ENCODE results near the gene B3GAT3. TPM values are rescaled to one million over a fixed set of nuclear protein-coding genes. Genes with fewer than 3 reads are reported as not detected.
"Not testable (repeated sequence)": the region's sequence is repeated elsewhere in the genome, so short reads cannot be mapped to it uniquely, and the experiment has no call there.

B3GAT3 gene
- total RNA-seq, 2 donors from 2014 or later, result 27.5 to 30.3 TPM

GRCh38 chr11:62588966-62589637 is 32.7 kb downstream of the B3GAT3 start:
- H3K27me3 ChIP-seq (replicated peaks; ENCODE audit: insufficient read depth), result no peaks in the 10 kb centered on the region
- no peak for TF ChIP-seq CTCF (IDR thresholded peaks at IDR 0.05)
- DNase-seq (ENCODE audit: low spot score) (no peak), ATAC-seq (ENCODE audit: insufficient number of reproducible peaks, low FRiP score, low read depth) (no peak)
- peaks cover 12 to 27% of the 10 kb centered on the region in 2 donors for H3K4me1 ChIP-seq (ENCODE audit: control insufficient read depth in 1 of 2, low read depth in 2 of 2)
- peaks cover 28% of the 10 kb centered on the region for H3K36me3 ChIP-seq
- no peaks in the 10 kb centered on the region for H3K9me3 ChIP-seq
- H3K4me3 ChIP-seq, result no peak overlapping the region
- H3K27ac ChIP-seq, result no peak overlapping the region

DNA sequence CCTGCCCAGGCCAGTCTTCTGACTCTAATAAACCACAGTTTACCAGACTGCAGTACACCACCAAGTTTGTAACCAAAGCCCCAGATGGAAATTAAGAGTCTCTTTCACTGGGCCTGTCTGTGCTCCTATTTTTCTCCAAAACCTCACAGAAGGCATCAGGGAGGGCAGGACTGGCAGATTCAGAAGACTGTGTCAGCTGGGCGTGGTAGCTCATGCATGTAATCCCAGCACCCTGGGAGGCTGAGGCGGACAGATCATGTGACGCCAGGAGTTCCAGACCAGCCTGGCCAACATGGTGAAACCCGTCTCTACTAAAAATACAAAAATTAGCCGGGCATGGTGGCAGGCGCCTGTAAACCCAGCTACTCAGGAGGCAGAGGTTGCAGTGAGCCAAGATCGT is 36.4 kb downstream of the B3GAT3 start:
- H3K9me3 ChIP-seq; H3K27me3 ChIP-seq (replicated peaks; ENCODE audit: insufficient read depth); H3K4me1 ChIP-seq (ENCODE audit: control insufficient read depth in 1 of 2, low read depth in 2 of 2); DNase-seq (ENCODE audit: low spot score); ATAC-seq (ENCODE audit: insufficient number of reproducible peaks, low FRiP score, low read depth); H3K27ac ChIP-seq; H3K4me3 ChIP-seq: not testable (repeated sequence)
- peaks cover 23% of the 10 kb centered on the region for H3K36me3 ChIP-seq

DNA sequence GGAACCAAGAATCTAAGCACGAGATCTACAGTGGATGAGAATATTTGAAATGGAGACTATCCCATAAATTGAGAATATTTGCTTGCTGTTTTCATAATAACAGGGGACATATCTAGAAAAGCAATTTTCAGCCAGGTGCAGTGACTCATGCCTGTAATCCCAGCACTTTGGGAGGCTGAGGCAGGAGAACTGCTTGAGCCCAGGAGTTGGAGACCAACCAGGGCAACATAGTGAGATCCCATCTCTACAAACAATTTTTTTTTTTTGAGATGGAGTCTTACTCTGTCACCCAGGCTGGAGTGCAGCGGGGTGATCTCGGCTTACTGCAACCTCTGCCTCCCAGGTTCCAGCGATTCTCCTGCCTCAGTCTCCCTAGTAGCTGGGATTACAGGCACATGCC is 40.1 kb downstream of the B3GAT3 start:
- not testable (repeated sequence) for H3K27me3 ChIP-seq (replicated peaks; ENCODE audit: insufficient read depth); H3K4me1 ChIP-seq (ENCODE audit: control insufficient read depth in 1 of 2, low read depth in 2 of 2); DNase-seq (ENCODE audit: low spot score); H3K27ac ChIP-seq; H3K4me3 ChIP-seq; H3K9me3 ChIP-seq; ATAC-seq (ENCODE audit: insufficient number of reproducible peaks, low FRiP score, low read depth)
- peaks cover 15% of the 10 kb centered on the region for H3K36me3 ChIP-seq

GRCh38 chr11:62580959-62581715 is 40.6 kb downstream of the B3GAT3 start:
- peaks cover 0 to 4% of the 10 kb centered on the region in 2 donors for H3K4me1 ChIP-seq (ENCODE audit: control insufficient read depth in 1 of 2, low read depth in 2 of 2)
- H3K36me3 ChIP-seq, result peaks cover 17% of the 10 kb centered on the region
- DNase-seq (ENCODE audit: low spot score), result no peak
- H3K4me3 ChIP-seq, result no peak overlapping the region
- no peak overlapping the region for H3K27ac ChIP-seq
- ATAC-seq (ENCODE audit: insufficient number of reproducible peaks, low FRiP score, low read depth), result no peak
- no peaks in the 10 kb centered on the region for H3K9me3 ChIP-seq
- H3K27me3 ChIP-seq (replicated peaks; ENCODE audit: insufficient read depth), result no peaks in the 10 kb centered on the region
- TF ChIP-seq CTCF (IDR thresholded peaks at IDR 0.05), result no peak

DNA sequence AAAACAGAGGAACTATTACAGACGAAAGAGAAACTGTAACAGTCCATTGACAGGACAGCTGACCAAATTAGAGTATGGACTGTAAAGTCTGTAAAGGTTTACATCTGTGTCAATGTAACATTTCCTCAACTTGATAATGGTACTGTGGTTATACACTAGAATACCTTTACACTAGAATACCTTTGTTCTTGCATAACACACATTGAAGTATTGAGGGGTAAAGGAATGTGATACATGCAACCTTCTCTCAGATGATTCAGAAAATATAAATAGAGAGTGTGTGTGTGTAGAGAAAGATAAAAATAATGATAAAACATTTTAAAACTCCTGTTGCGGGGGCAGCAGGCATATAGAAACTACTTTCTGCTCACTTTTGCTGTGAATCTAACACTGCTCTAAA is 42.5 kb downstream of the B3GAT3 start:
- DNase-seq (ENCODE audit: low spot score), result no peak
- ATAC-seq (ENCODE audit: insufficient number of reproducible peaks, low FRiP score, low read depth), result no peak
- Histone ChIP-seq H3K4me1 (ENCODE audit: control insufficient read depth in 1 of 2, low read depth in 2 of 2) (peaks cover 14 to 20% of the 10 kb centered on the region in 2 donors), H3K27me3 (replicated peaks; ENCODE audit: insufficient read depth) (no peaks in the 10 kb centered on the region), H3K4me3 (no peak overlapping the region), H3K9me3 (no peaks in the 10 kb centered on the region), H3K36me3 (peaks cover 12% of the 10 kb centered on the region), H3K27ac (no peak overlapping the region)
- TF ChIP-seq CTCF (IDR thresholded peaks at IDR 0.05), result no peak

DNA sequence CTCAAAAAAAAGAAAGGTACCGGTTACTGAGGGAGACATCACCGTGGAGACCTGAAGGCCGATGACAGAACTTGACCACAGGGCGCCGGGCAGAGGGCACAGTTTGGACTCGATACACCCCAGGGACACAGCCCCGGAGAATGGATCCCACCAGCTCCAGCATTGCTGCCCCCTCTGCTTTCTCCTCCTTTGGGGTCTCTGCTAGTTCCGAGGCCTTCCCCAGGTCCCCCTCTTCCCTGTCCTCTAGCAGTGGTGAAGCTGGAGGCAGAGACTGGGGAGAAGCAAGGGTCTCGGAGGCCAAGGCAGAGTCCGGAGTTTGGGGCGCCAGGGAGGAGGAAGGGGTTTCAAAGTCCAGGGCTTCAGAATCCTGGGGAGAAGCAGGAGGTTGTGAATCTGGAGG is 43.2 kb downstream of the B3GAT3 start:
- H3K27ac ChIP-seq, result no peak overlapping the region
- TF ChIP-seq CTCF (IDR thresholded peaks at IDR 0.05), result no peak
- no peak overlapping the region for H3K4me3 ChIP-seq
- H3K4me1 ChIP-seq (ENCODE audit: control insufficient read depth in 1 of 2, low read depth in 2 of 2), result peaks cover 14 to 20% of the 10 kb centered on the region in 2 donors
- ATAC-seq (ENCODE audit: insufficient number of reproducible peaks, low FRiP score, low read depth) (no peak), DNase-seq (ENCODE audit: low spot score) (no peak)
- no peaks in the 10 kb centered on the region for H3K9me3 ChIP-seq
- H3K36me3 ChIP-seq, result peaks cover 12% of the 10 kb centered on the region
- no peaks in the 10 kb centered on the region for H3K27me3 ChIP-seq (replicated peaks; ENCODE audit: insufficient read depth)

Measured in thoracic aorta (tissue), 2 donors.